GM12874 (cell line): ENCODE data around the gene SMC5.

Experiments
- CTCF ChIP-seq: IDR thresholded peaks from 2 replicates; pipeline ENCODE4 v1.5.1; 2011; ENCODE audit warnings: low read depth, mild to moderate bottlenecking, control low read depth, low read length, moderate library complexity; ENCODE audit not compliant: insufficient read depth

The SMC5 gene

DNA sequence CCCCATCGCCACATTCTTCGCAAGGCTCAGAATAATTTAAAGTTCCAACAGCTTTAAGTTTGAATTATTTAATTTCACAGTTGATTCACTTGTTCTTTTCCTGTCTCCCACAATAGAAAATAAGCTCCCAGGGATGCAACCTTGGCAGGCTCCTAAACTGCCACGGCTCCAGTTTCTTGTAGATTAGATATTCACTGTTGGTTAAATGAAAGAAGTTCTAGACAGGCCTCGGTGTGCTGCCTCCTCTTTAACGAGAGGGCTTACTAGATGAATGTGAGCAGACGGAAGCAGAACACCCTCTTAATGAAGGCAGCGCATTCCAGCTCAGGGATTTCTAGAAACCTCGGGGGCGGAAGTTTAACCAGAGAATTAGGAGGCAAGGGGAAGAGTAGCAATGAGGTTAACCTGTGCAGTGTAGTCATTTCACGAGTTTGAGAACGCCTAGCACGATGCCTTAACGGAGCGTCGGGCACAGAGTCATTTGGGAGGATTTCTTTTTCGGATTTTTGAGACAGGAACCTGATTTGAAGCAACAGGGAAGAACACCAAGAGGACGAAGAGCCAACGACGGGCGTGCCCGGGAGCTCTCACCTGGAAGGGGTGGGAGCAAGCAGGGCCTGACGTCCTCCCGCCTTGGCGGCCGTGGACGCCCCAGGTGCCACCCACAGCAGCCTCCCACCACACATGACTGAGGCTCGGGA is 637 bp upstream of the SMC5 start:
- TF ChIP-seq CTCF, result no peak

DNA sequence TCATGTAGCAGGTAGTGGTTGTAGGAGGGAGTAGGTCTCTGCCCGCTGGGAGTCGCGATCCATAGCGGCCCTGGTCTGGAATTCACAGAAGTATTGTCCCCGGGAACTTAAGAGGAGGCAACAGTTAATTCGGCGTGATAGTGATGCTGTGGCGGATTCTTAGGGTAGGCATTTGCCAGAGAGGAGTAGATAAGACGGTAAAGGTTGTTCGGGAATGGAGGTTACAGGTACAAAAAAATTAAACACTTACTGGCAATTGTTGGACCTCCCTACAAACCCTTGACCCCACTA is 679 bp downstream of the SMC5 start:
- TF ChIP-seq CTCF, result no peak

- TF ChIP-seq CTCF, result no peak
Measured at GRCh38 chr9:70260007-70260443, 1.2 kb downstream of the SMC5 start.

GRCh38 chr9:70260606-70261005 is 1.8 kb downstream of the SMC5 start:
- no peak for TF ChIP-seq CTCF

- TF ChIP-seq CTCF, result no peak
Measured at GRCh38 chr9:70261131-70261870, 2.5 kb downstream of the SMC5 start.

- no peak for TF ChIP-seq CTCF
Measured at GRCh38 chr9:70262366-70262765, 3.6 kb downstream of the SMC5 start.

DNA sequence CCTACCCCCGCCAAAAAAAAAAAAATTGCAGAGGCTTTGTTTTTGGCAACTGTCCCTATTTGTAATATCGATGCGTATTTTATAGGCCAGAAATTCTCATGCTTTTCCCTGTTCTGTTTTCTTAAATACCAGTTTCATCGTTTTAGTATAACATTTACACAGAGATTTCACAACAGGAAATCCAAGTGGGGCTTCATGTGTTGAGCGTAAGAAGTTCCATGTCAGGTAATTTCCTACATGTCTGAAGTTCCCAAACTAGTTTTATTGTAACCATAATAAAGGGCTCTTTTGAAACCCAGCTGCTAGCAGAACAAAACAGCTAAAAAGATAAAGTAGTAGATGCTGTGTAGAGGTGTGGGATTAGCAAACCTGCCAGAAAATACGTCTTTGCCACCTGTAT is 4.2 kb downstream of the SMC5 start:
- TF ChIP-seq CTCF, result no peak
